Measurements from ENCODE around the gene ACER2.
"Not testable (repeated sequence)": the region's sequence is repeated elsewhere in the genome, so short reads cannot be mapped to it uniquely, and the experiment has no call there.

Gene ACER2

DNA sequence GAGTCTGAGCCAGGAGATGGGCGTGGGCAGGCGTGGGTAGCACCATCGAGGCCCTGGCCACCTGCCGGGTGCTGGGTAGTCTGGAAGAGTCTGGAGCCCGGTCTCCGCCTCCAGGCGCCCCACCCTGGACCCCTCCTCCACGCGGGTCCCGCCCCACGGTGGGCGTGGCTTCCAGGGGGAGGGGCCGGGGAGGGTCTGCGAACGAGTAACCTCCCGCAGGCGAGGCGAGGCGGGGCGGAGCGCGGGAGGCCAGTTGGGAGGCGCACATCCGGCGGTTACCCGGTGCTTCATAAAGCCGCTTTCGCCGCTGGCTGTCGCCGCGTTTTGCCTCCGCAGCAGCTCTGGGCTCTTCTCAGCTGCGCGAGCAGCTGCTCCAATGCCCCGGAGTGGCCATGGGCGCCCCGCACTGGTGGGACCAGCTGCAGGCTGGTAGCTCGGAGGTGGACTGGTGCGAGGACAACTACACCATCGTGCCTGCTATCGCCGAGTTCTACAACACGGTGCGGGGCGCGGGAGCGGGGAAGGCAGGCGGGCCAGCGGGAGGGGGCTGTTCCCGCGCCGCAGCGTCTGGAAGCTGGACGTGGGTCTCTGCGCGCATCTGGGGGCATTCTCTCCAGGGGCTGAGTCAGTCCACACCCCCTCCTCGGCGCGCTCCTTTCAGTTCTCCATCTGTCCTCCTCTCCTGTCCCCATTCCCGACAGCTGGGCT, at the start of gene ACER2:
Gene ACER2, plus strand, starts transcription at position 317 of the 708 bp plus-strand sequence. Its CDS starts 76 bp downstream, at position 393.
- DNase-seq = peak; percentile 69

DNA sequence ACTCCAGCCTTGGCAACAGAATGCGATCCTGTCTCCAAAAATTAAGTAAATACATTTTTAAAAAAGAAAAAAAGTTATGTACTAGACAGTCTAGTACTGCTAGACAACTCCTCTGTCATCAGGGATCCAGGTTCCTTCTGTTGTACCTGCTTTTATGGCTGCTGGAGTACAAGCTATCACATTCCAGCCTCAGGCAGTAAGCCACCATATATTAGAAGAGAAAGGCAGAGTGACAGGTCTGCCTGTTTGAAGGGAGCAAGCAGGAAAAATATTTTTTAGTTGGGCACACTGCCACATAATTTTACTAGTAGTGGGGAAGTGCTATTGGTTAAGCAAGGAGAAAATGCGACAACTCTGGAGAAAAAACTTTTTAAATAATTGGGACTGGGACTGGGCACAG, 39.7 kb upstream of the ACER2 start:
- no peak for DNase-seq

DNA sequence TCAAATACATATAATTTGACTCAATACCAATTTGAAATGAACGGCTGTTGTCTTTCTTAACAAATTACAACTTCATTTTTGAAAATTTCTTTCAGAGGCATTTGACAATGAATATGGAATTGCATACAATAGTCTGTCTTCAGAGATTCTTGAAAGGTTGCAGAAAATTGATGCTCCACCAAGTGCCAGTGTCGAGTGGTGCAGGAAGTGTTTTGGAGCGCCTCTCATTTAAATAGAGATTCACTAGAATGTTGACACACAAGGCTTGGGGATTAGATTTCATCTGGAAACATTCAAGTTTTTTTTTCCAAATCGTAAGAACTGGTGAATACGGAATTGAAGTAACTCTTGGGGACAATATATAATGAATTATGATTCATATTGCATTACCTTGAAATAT, 36.9 kb upstream of the ACER2 start:
- DNase-seq = no peak

DNA sequence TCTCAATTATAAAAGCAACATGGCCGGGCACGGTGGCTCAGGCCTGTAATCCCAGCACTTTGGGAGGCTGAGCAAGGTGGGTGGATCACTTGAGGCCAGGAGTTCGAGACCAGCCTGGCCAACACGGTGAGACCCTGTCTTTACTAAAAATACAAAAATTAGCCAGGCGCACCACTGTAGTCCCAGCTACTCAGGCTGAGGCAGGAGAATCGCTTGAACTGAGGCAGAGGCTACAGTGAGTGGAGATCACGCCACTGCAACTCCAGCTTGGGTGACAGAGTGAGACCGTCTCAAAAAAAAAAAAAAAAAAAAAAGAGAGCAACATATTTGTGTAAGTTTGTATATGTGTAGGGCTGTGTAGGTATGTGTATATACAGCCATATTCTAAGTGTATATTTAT, 36.2 kb upstream of the ACER2 start:
- DNase-seq = no peak

DNA sequence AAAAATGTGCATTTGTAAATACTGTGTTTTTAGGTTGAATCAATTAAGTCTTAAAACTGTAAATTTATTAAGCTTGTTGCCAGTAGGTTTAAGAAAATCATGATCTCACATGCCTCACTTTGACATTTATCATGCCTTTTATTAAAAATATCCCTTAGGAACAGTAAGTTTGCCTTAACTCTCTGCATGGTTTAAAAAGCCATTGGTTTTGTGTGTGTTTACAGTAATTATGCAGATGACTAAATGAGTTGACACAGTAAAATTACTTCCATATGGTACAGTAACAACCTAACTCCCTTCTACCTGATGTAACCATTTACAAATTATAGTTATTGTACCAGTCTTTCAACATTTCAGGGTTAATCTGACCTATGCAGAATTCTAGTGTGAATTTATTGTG, 35.3 kb upstream of the ACER2 start:
- no peak for DNase-seq

DNA sequence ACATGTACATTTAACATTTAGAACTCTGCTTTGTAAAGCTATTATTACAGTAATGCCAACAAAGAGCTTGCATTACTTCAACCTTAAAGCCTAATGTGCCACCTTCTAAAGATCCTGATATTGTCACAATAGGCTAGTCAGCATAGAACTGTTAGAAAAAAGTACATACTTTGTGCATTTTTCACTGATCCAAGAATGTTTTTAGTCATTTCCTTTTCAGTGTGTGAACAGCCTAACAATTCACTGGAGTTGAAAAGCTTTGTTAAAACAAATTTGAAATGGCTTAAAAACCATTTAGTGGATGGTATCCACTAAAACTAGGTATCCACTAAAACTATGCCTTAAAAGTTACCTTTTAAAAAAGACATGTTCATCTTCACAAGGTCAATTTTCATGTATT, 33.3 kb upstream of the ACER2 start:
- no peak for DNase-seq

DNA sequence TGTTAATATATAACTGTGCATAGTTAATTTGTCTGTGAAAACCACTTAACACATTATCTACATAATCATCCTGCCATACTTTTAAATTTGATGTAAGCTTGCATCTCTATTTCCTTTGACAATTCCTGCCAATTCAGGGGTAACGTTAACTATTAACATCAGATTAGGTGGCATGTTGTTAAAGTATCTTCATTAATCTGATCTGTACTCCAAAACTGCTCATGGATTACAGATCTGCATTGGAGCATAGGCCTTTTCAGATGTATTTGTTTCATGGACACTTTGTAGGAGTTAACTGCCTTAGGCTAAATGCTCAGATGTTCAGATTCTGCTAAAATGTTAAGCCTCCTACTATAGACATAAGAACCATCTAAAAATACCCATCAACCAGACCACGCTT, 31.9 kb upstream of the ACER2 start:
- no peak for DNase-seq

DNA sequence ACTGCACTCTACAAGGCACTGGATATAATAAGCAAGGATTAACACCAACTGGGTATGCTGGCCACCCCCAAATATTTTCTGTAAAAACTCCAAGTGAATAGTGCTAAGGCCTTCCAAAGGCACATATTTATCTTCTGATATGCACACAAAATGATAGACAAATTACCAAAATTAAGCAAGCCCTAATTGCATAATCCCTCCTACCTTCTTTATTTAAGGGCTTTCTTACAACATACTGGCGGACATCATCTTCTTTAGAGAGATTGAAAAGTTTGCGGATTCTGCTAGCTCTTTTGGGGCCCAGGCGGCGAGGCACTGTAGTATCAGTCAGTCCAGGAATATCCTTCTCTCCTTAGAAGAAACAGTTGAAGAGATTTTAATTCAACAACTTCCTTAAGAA, 30.6 kb upstream of the ACER2 start:
- DNase-seq = no peak

DNA sequence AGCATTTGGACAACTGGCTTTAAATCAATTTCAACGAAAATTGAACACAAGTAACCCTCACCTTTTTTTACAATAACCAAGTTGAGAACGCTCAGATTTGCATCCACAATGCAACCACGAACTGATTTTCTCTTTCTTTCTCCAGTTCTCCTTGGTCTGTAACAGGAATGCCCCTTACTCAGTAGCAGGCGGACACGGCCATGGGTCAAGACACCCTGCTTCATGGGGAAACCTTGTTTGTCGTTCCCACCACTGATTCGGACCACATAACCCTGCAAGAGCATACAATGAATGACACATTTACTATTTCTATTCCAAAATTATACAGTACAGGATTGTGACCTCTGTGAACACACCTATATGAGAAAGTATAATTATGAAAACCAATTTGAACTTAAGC, 30.2 kb upstream of the ACER2 start:
- DNase-seq = no peak

DNA sequence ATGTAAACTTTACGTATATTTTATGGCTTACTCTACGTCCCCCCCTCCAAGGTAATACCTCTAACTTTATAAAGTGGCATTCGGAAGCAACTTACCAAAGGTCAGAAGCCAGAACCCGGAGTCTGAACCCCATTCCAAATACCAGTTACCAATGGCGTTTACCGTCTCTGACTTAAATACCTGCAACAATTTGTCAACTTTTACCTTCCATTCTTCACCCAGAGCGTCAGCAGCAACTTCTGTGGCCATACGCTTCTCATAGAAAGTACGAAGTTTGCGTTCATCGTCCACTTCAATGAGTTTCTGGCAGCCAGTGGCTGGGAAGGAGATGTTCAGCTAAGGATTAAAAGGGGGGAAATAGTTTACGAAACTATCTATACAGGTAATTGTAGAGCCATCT, 29.5 kb upstream of the ACER2 start:
- no peak for DNase-seq

DNA sequence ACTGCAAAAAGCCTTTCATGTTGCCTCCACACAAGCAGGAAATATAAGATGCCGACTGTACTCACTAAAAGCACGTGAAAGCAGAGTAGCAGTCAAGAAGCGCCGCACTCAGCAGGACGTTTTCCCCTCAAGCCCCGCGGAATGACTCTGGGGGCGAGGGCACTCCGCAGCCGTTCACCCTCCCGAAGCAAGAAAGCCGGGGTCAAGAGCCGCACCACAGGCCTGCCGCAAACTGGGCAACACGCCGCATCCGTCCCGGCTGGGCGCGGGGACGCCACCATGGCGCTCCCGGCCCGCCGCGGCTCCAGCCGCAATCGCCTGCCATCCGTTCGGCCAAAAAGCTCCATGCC, 29.1 kb upstream of the ACER2 start:
- no peak for DNase-seq

DNA sequence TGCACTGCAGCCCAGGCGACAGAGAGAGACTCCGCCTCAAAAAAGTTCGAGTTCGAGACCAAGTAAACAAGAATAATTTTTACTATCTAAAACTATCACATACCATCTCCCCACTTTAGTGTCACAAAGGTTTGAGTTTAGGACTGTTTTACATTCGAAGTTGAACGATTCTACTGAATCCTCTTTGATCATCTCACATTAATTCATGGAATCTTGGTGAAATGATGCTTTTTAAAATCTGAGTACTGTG, 28.1 kb upstream of the ACER2 start:
- no peak for DNase-seq

DNA sequence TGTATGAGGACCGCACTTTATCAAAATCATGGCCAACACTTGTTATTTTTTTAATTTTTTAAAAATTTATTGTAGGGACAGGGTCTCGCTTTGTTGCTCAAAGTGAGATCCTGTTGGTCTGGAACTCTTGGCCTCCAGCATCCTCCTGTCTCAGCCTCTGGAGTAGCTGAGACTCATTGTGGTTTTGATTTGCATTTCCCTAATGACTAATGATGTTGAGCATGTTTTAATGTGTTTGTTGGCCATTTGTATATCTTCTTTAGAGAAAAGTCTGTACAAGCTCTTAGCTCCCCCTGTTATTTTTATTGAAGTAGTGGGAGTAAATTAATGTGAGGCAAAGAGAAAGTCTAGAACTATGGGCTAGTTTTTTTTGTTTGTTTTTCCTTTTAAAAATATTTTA, 27.2 kb upstream of the ACER2 start:
- DNase-seq = no peak

DNA sequence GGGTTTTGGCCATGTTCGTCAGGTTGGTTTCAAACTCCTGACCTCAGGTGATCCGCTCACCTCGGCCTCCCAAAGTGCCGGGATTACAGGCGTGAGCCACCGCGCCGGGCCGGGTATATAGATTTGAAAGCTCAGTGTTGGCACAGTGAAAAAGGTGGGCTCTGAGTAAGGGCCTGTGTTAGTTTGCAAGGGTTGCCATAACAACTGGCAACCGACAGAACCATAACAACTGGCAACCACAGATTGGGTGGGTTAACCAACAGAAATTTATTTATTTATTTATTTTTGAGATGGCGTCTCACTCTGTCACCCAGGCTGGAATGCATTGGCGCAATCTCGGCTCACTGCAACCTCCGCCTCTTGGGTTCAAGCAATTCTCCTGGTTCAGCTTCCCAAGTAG, 23.6 kb upstream of the ACER2 start:
- not testable (repeated sequence) for DNase-seq

DNA sequence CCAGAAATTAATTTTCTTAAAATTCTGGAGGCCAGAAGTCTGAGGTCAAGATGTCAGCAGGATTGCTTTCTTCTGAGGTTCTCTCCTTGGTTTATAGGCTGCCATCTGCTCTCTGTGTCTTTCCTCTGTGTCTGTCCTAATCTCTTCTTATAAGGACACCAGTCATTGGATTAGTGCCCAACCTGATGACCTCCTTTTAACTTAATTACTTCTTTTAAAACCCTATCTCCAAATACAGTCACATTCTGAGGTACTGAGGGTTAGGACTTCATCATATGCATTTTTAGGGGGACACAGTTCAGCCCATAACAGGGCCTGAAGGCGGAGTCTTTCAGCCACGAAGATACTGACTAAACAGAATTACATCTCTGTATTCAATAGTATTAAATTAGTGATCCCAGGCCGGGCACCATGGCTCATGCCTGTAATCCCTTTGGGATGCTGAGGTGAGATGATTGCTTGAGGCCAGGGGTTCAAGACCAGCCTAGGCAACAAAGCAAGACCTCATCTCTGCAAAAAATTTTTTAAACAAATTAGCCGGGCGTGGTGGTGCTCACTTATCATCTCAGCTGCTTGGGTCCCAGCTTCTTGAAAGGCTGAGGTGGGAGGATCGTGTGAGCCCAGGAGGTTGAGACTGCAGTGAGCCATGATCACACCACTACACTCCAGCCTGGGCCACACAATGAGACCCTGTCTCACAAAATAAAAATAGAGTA, 22.9 kb upstream of the ACER2 start:
- DNase-seq = no peak

DNA sequence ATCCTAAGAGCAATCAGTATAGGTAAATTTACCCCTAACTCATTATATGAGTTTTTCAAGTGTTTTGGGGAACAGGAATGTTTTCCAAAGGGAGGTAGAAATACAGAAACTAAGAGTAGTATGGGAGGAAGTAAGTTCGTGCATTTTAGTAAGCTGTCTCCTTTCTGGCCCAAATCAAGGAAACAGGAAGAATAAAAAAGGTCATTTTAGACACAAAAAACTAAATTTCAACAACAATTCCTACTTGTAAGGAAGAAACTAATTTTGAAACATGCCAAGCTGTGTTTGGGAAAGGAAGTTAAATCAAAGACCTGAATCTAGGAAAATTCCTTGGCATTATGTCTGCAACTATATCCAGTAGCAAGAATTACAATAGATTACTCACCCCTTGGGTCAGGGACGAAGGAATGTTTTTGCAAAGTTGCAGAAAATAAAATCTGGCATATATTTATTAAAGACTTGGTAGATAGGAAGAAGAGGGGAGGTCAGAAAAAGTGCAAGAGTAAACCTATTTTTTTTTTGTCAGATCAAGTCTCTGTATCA, 22.2 kb upstream of the ACER2 start:
- DNase-seq = no peak

DNA sequence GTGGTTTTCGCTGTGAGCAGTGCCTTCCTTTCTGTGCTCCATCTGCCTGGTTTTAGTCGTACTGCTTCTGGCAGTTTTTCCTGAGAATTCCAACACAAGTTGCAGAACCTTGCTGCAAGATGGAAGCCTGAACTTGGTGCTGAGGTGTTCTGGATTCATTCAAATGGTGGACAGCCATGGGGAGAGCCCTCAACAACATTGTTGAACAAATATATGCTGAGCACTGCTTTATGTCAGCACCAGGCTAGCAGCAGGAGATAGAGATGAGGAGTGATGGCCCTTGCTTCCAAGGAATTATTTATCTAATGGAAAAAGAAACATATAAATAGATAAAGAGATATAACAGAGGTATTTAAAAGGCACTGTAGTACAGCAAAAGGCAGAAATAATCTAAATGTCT, 21.5 kb upstream of the ACER2 start:
- no peak for DNase-seq

DNA sequence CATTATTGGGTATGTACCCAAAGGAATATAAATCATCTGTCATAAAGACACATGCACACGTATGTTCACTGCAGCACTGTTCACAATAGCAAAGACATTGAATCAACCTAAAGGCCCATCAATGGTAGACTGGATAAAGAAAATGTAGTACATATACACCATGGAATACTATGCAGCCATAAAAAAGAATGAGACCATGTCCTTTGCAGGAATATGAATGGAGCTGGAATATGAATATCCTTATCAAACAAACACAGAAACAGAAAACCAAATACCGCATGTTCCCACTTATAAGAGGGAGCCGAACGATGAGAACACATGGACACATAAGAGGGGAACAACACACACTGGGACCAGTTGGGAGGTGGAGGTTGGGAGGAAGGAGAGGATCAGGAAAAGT, 19.3 kb upstream of the ACER2 start:
- not testable (repeated sequence) for DNase-seq

DNA sequence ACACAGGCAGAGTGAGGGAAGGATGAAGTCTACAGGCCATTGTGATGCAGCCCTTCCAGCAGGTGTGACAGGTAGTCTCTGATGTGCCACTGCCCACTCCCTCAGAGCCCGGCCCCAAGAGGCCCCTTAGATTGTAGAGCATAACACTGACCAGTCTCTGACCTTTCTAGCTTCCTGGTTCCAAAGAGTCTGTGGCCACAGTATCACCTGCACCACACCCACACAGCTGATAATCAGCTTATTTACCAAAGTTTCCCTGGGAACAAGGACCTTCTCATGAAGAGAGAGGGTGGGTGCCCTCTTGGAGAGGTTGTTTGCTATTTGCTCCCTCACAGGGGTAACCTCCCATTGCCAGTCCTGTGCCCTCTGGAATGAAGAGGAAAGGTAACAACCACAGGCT, 11.0 kb upstream of the ACER2 start:
- DNase-seq = no peak

DNA sequence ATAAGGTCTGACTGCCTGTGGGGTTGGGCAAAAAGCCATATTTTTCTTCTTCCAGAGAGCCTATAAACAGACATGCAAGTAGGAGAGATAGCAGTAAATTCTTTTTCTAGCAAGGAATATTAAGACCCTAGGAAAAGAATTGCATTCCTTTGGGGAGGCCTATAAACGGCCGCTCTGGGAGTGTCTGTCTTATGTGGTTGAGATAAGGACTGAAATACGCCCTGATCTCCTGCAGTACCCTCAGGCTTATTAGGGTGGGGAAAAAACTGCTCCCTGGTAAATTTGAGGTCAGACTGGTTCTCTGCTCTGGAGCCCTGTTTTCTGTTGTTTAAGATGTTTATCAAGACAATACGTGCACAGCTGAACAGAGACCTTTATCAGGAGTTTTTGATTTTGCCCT, 5.6 kb upstream of the ACER2 start:
- DNase-seq = not testable (repeated sequence)

DNA sequence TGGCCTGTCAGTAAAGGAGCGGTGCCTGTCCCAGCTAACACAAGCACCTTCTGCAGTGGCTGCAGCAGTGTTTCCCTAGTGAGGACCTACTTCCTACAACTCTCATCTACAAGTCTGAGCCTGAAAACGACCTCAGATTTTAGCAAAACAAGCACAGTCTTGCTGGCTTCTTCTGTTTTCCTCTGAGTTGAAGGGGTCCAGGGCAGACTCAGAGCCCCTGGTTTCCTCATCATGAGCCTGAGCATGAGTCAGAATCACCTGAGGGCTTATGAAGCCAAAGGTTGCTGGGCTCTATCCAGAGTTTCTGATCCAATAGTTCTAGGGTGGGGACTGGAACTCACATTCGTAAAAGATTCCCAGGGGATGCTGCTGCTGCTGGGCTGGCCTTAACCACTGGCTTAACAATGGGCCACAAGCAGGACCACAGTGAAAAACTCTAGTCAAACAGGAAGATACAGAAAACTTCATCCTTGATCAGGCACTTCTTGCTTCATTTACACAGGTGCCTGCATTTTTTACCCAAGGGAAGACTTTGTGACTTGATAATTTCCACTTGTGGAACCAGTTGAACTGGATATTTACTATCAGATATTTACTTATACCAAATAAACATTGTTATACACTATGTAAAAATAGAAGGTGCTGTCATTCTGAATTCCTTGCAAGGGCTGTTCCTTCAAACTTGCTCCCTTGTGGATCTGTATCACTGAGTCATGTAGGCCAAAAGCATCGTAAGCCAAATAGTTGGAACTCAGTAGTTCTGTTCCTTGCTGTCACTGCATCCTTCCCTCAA, 4.3 kb upstream of the ACER2 start:
- DNase-seq = no peak

DNA sequence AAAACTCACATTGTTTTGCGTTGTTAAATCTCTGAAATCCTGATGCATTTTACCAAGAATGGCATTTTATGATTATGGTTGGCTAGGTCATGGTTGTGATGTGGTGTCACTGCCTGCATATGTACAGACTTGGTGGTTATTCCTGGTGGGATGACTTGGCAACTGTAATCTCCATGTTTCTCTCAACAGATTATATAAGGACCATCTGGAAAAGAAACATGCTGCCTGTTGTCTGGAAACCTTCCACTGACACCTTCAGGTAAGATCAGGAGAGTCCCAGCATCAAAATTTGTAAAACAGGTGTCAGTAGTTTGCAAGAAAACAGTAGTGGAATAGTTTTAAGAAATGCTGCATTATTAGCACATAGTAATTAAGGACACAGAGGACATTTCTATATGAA, 3.0 kb upstream of the ACER2 start:
- DNase-seq = no peak

DNA sequence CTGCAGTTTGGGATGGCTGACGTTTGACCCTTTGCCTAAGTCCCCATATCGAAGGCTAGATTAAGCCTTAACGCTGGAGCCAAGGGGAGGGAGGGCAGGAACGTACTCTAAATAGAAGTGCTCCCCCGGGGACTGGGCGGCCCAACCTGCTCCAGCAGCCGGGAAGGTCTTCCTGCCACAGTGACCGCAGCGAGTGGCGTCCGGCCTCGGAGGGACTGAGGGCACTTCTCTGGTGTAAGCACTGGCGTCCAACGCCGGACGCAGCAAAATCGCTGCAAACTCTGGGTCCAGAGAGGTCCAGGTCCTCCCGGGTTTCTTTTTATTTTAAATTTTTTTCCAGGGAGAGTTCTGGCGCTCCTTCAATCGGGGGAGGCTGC, 505 bp upstream of the ACER2 start:
- DNase-seq = no peak

Data from cortex of kidney (tissue), 1 donor.